Body of pancreas (tissue), 4 donors: ENCODE data around the gene THOC1. TPM values are rescaled to one million over a fixed set of nuclear protein-coding genes. Genes with fewer than 3 reads are reported as not detected.

ENCODE experiments used
- ATAC-seq: fragments of 150-250 bp; one replicate; pipeline ENCODE4 v1.9.1; 2016
- DNase-seq, 4 donors: peaks; one replicate each; pipeline ENCODE4 v3.0.0-alpha.2; 2019
- H3K27ac ChIP-seq, 4 donors: fragments of 200-600 bp; sonication (generic); 1 replicate in 3 of 4; 2 replicates in 1 of 4; pipeline versions ENCODE4 v1.5.1 to v1.6.1; 2016 to 2019; ENCODE audit warnings: mild to moderate bottlenecking in 1 of 4, mixed read lengths in 1 of 4, moderate library complexity in 1 of 4
- H3K27me3 ChIP-seq, 2 donors: fragments of 200-600 bp; sonication (generic); one replicate each; pipeline ENCODE4 v1.6.0; 2016; ENCODE audit warnings: mild to moderate bottlenecking in 1 of 2
- H3K36me3 ChIP-seq, 2 donors: fragments of 200-600 bp; sonication (generic); replicated peaks in 1 of 2; 2 replicates each; pipeline ENCODE4 v1.5.1; 2016; ENCODE audit warnings: low read depth in 2 of 2; ENCODE audit not compliant: insufficient read depth in 1 of 2
- H3K4me1 ChIP-seq: fragments of 200-600 bp; sonication (generic); one replicate; pipeline ENCODE4 v1.6.0; 2016
- H3K4me3 ChIP-seq, 2 donors: fragments of 200-600 bp; sonication (generic); 1 replicate in 1 of 2; 2 replicates in 1 of 2; pipeline ENCODE4 v1.5.1; 2016 to 2019
- H3K9me3 ChIP-seq, 3 donors: fragments of 200-600 bp; sonication (generic); 1 replicate in 2 of 3; 2 replicates in 1 of 3; pipeline ENCODE4 v1.5.1; 2016
- POLR2A ChIP-seq, 3 donors: fragments of 450-650 bp; IDR thresholded peaks; one replicate each; pipeline ENCODE4 v1.6.1; 2016; ENCODE audit warnings: antibody characterized with exemption in 3 of 3, mild to moderate bottlenecking in 2 of 3
- WGBS, 2 donors: methylation state at CpG; one replicate each; pipeline ENCODE4 v1.1.5; 2017; 5-methylcytosine and 5-hydroxymethylcytosine counted together
- intact Hi-C: fragments of 100-400 bp; cut with DNase I; formaldehyde crosslinking; loops from one replicate; pipeline ENCODE4 v1.15.1; 2023
- total RNA-seq, 2 donors: library from RNA; depleted of rRNA; stranded (reverse); fragments of >200 nt; gene quantifications; one replicate each; pipeline ENCODE4 v1.1.0, GENCODE V29; 2016
- TF ChIP-seq, protein P1 (sequence below), 7 experiments: fragments of 450-650 bp in 4 of 7; fragments of 200-600 bp in 3 of 7; sonication (generic) in 3 of 7; IDR thresholded peaks; one replicate each; pipeline ENCODE4 v1.5.1; 2016 to 2019; ENCODE audit warnings: antibody characterized with exemption in 7 of 7

Gene THOC1
- total RNA-seq, 2 donors from 2014 or later, result 21.8 to 36.6 TPM

DNA sequence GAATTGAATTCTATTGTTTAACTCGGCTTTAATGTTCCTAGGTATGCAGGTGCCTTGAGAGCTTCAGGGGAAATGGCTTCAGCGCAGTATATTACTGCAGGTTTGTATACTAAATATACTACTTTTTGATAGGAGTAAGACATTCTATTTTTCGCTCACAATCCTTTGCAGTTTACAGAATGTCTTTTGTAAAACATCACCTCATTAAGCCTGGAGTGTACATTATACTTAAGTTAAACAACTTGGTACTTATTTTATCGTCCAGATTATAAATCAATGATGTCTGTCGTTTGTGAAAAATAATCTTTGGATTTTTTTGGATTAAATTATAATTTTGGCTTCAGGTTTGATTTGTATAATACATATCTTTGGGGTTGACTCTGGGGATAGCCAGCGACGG is 75.0 kb downstream of the THOC1 start:
- TF ChIP-seq, protein P1, sequence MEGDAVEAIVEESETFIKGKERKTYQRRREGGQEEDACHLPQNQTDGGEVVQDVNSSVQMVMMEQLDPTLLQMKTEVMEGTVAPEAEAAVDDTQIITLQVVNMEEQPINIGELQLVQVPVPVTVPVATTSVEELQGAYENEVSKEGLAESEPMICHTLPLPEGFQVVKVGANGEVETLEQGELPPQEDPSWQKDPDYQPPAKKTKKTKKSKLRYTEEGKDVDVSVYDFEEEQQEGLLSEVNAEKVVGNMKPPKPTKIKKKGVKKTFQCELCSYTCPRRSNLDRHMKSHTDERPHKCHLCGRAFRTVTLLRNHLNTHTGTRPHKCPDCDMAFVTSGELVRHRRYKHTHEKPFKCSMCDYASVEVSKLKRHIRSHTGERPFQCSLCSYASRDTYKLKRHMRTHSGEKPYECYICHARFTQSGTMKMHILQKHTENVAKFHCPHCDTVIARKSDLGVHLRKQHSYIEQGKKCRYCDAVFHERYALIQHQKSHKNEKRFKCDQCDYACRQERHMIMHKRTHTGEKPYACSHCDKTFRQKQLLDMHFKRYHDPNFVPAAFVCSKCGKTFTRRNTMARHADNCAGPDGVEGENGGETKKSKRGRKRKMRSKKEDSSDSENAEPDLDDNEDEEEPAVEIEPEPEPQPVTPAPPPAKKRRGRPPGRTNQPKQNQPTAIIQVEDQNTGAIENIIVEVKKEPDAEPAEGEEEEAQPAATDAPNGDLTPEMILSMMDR (IDR thresholded peaks at IDR 0.05), result no peak
- TF ChIP-seq POLR2A (IDR thresholded peaks at IDR 0.05), result no peak
- H3K27me3 ChIP-seq, result no peaks in the 10 kb centered on the region
- no peaks in the 10 kb centered on the region for H3K9me3 ChIP-seq
- 92% methylated on average over 7 of the region's 7 CpGs for WGBS, 2 donors
- peaks cover 0 to under 1% of the 10 kb centered on the region in 2 donors for H3K36me3 ChIP-seq
- DNase-seq (no peak), ATAC-seq (no peak)
- H3K4me3 ChIP-seq, result no peak overlapping the region
- intact Hi-C loops, result no loop called here
- peaks cover 16% of the 10 kb centered on the region for H3K4me1 ChIP-seq
- H3K27ac ChIP-seq, result no peak overlapping the region

DNA sequence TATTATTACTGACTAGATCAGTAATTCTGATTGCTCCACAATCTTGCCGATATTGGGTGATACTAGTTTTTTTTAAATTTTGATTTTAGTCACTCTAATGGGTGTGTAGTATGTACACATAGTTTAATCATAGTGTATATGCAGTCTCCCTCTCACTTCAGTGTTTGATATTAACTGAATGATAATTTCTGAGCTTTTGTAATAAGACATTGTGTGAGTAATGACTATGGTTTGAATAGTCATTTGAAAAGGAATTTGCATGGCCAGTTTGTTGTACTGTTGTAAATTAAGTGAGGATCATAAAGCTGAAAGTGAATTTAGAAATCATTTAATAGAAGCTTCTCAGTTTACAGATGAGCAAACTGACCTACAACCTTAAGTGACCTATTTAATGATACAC is 76.1 kb downstream of the THOC1 start:
- no peak for ATAC-seq
- Histone ChIP-seq H3K9me3 (no peaks in the 10 kb centered on the region), H3K4me3 (no peak overlapping the region), H3K4me1 (peaks cover 16% of the 10 kb centered on the region), H3K36me3 (no peaks in the 10 kb centered on the region), H3K27me3 (no peaks in the 10 kb centered on the region), H3K27ac (no peak overlapping the region)
- 84 to 90% methylated on average over 1 of the region's 1 CpG for WGBS, 2 donors
- no peak for DNase-seq
- no peak for TF ChIP-seq POLR2A (IDR thresholded peaks at IDR 0.05)
- TF ChIP-seq, protein P1 (IDR thresholded peaks at IDR 0.05), result no peak
- intact Hi-C loops, result no loop called here

DNA sequence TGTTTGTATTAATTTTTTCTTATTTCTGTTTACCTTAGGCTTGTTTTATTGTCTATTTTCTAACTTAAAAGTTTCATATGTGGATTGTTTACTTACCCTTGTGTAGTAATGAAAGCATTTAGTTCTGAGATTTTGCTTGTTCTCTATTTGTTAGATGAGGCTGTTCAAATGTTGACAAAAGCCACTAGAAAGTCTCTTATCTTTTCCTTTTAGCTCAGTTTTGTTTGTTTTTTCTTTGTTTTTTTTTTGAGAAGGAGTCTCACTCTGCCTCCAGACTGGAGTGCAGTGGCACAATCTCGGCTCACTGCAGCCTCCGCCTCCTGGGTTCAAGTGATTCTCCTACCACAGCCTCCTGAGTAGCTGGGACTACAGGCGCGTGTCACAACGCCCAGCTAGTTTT is 78.6 kb downstream of the THOC1 start:
- Histone ChIP-seq H3K9me3 (no peaks in the 10 kb centered on the region), H3K27me3 (no peaks in the 10 kb centered on the region), H3K4me1 (peaks cover 16% of the 10 kb centered on the region), H3K4me3 (no peak overlapping the region), H3K27ac (no peak overlapping the region), H3K36me3 (no peaks in the 10 kb centered on the region)
- 78 to 79% methylated on average over 5 of the region's 5 CpGs for WGBS, 2 donors
- intact Hi-C loops, result no loop called here
- no peak for TF ChIP-seq POLR2A (IDR thresholded peaks at IDR 0.05)
- TF ChIP-seq, protein P1 (IDR thresholded peaks at IDR 0.05), result no peak
- no peak for DNase-seq
- ATAC-seq, result no peak

DNA sequence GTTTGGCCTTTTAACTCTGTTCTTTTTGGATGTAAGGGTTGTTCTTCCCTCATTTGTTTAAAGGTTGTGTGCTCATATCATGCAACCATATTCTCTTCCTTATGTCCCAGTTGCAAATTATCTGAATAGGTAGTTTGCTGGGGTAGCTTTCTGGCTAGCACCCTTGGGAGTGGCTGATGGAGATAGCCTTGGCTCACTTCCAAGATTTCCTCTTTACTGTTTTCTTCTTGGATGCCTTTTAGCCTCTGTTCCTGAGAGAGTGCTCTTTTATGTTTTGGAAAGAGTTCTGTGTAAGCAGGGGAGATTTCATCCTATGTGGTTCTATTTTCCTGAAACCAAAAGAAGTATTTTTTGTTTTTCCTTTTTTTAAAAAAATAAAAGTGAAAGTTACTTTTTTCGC is 84.1 kb downstream of the THOC1 start:
- Histone ChIP-seq H3K4me1 (peaks cover 7% of the 10 kb centered on the region), H3K27ac (no peak overlapping the region), H3K27me3 (no peaks in the 10 kb centered on the region), H3K4me3 (no peak overlapping the region), H3K9me3 (no peaks in the 10 kb centered on the region), H3K36me3 (peaks cover 0 to 7% of the 10 kb centered on the region in 2 donors)
- intact Hi-C loops, result no loop called here
- TF ChIP-seq, protein P1 (IDR thresholded peaks at IDR 0.05), result no peak
- TF ChIP-seq POLR2A (IDR thresholded peaks at IDR 0.05), result no peak
- 94 to 95% methylated on average over 1 of the region's 1 CpG for WGBS, 2 donors
- no peak for DNase-seq
- no peak for ATAC-seq

DNA sequence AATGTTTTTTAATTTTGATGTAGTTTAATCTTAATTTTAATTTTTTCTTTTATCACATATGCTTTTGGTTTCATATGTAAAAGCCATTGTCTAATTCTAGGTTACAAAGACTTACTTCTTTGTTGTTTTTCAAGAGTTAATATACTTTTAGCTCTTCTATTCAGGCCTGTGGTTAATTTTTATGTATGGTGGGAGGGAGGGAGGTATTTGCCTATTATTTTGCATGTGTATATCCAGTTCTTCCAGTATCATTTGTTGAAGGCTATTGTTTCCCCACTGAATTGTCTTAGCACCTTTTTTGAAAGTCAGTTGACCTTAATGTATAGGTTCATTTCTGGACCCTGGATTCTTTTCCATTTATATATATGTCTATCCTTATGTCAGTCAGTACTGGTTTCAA is 86.1 kb downstream of the THOC1 start:
- no peak for TF ChIP-seq POLR2A (IDR thresholded peaks at IDR 0.05)
- TF ChIP-seq, protein P1 (IDR thresholded peaks at IDR 0.05), result no peak
- no peaks in the 10 kb centered on the region for H3K4me1 ChIP-seq
- no peaks in the 10 kb centered on the region for H3K27me3 ChIP-seq
- no peak for DNase-seq
- no peak for ATAC-seq
- no peak overlapping the region for H3K27ac ChIP-seq
- peaks cover 0 to 7% of the 10 kb centered on the region in 2 donors for H3K36me3 ChIP-seq
- intact Hi-C loops, result no loop called here
- H3K4me3 ChIP-seq, result no peak overlapping the region
- H3K9me3 ChIP-seq, result no peaks in the 10 kb centered on the region
